ENCODE results near the gene GRAMD1B.

GRAMD1B gene

DNA sequence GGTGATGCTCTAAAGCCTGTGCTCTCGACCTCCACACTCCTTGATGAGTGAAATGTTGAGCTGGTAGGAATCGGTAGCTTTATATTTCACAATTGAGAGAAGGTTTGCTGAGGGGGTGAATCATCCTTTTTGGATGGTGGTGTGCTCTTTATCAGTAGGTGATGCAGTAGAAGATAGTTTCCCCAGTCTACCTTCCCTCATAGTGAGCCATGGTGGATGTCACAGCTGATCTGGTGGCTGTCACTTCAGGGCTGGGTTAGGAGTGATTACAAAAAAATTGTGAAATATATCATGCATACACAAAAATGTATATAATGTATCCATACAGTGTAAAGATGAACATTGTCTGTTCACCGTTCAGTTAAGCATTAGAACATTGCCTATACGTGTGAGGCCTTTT is 105.3 kb downstream of the GRAMD1B start:
- DNase-seq (ENCODE audit: low read depth): no peak

DNA sequence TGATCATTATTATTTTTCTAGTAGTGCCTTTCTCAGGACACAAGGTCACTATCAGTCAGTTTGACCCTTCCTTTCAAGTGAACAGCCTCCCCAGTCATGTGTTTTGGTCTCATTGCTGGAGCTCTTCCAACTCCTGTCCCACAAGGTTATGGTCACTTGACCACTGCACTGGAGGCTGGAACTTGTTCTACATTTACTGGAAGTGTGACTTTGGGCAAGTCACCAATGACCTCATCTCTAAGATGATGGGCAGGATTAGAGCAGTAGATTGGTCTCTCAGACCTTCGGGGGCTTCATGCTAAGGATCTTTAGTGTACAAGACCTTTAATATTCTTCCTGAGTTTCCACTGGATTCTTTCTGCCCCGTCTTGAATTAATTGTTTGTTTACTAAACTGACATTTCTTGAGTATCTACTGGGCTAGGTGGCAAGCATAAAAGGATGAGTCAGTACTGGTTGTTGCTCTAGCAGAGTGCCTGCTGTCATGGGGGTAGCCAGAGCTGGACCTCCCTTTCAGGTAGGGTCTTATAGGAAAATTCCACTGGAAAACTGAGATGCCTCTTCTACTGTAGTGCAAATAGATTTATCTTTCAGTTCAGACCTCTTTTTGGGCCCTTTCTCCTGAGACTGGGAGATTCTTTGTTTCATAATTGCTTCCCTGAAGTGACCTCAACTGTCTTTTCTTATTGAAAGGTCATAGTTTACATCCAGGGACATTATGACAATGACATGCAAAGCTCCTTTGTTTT is 106.8 kb downstream of the GRAMD1B start:
- no peak for DNase-seq (ENCODE audit: low read depth)

- no peak for DNase-seq (ENCODE audit: low read depth)
Observed at GRCh38 chr11:123537726-123538125, 107.7 kb downstream of the GRAMD1B start.

DNA sequence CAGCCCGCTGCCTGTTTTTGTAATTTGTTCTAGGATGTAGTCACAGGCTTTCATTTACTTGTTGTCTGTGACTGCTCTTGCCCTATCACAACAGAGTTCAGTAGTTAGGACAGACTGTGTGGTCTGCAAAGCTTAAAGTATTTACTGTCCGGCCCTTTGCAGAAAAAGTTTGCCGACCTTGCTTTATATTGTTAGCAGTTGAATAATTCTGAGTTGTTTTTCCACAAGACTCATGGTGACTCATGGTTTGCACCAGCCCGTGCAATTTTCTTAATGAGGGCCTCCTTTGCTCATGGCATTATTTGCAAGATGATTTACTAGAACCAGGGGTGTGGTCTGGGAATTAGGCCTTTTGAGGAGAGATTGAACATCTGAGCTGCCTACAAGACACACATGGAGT is 113.7 kb downstream of the GRAMD1B start:
- DNase-seq (ENCODE audit: low read depth): peak; percentile 87

- DNase-seq (ENCODE audit: low read depth): no peak
Observed at GRCh38 chr11:123544631-123545375, 114.7 kb downstream of the GRAMD1B start.

- DNase-seq (ENCODE audit: low read depth): no peak
Observed at GRCh38 chr11:123545726-123546270, 115.7 kb downstream of the GRAMD1B start.

DNA sequence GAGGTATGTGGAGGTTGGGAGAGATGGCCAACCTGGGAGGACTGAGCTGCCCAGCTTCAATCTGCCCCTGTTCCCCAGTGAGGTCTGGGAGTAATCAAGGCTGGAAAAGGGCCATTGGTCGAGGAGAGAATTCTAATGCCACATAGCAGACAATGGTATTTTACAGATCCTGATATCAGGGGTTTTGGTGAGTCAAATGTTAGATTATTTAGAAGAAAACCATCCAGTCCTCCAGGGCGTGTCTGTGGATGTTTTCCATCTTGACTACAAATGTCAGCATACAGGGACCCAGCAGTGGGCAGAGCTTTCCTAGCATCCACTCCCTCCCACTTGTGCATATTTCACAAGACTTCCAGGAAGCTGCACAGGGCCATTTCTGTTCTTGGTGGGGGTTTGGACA is 116.4 kb downstream of the GRAMD1B start:
- peak; percentile 84 for DNase-seq (ENCODE audit: low read depth)

DNA sequence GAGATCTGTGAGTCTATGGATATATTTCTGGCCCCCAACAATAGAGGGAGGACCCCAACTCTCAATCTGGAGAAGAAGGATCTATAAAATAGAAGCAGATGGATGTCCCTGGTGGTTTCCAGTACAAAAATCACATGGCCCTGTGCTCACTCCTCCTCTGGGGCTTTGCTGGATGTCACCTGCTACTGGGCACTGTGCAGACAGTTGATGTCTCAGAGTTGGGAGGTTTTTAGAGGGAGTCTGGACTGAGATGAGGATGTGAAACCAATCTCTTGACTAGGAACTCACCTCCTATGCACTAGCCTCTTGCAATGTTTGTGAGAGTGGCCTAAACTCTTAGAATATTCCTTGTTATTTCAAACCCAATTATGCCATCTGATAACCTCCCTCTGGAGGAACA is 117.1 kb downstream of the GRAMD1B start:
- DNase-seq (ENCODE audit: low read depth): no peak

DNA sequence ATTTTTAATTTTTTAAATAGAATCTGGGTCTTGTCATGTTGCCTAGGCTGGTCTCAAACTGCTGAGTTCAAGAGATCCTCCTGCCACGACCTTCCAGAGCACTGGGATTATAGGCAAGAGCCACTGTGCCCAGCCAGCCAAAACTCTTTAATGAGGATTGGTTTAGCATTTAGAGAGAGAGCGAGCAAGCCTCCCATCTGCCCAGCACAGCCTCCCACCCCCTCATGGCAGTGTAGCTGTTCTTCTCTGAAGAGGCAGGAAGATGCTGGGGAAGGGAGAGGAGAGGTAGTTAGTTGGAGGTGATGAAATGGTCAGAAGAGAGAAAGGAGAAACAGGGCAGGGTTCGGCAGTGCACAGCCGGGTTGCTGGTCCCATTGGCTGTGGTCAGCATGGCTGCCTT is 118.7 kb downstream of the GRAMD1B start:
- no peak for DNase-seq (ENCODE audit: low read depth)

DNA sequence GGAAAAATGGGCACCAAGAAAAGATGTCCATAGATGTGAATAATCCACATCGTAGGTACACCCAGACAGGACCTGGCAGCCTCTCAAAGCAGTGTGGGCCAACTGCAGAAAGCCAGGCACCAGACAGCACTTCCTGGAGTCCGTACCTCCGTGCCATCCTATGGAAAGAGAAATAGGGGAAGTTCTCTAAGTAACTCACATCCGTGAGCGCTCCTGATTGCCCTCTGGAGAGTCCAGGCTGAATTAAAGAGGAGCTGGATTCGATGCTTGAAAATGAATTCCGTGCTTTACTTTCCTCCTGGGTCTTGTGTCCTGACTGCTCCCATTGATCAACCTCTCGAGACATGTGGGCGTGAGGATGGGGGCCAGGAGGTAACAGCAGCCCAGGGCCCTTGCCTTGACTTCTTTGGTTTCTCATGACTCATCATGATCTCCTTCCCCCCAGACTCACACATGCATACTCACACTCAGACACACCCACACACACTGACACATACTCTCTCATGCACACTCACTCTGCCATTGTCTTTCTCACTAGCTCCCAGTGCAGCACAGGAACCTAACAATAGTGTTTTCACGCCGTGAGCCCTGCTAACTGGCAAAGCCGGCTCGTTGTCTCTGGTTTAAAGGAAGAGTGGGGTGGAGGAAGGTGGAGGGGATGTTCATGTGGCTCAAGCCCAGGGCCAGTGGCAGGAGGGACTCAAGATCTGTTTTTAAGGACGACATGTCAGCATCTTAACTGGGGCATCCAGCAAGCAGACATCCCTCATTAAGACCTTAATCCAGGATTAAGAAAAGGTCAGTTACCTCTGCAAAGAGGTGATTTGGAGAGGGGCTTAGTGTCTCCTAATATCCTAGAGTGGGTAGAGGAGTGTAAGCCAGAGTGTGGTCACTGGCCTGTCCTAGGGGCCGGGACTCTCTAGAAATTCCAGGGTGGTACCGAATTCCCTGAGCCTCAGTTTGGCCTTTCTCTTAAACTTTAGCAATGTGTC is 120.2 kb downstream of the GRAMD1B start:
- no peak for DNase-seq (ENCODE audit: low read depth)

- no peak for DNase-seq (ENCODE audit: low read depth)
Observed at GRCh38 chr11:123551079-123551478, 121.0 kb downstream of the GRAMD1B start.

DNA sequence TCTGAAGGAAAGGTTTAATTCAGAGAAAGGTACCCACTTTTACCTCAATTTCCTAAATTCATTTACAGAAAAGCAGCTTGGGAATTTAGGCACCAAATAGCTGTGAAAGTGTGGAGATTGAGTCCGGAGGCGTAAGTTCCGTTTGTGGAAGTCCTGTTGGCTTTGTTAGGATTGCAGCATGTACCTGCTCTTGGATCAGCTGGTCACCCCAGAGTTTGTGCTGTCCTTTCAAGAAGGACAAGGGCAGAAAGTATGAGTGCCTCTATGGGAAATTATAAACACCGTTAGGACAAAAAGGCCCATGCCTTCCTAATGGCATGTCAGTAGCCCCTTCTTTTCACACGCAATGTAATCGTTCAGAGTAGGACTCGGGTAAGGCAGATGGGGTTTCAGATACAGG is 126.6 kb downstream of the GRAMD1B start:
- DNase-seq (ENCODE audit: low read depth): no peak

DNA sequence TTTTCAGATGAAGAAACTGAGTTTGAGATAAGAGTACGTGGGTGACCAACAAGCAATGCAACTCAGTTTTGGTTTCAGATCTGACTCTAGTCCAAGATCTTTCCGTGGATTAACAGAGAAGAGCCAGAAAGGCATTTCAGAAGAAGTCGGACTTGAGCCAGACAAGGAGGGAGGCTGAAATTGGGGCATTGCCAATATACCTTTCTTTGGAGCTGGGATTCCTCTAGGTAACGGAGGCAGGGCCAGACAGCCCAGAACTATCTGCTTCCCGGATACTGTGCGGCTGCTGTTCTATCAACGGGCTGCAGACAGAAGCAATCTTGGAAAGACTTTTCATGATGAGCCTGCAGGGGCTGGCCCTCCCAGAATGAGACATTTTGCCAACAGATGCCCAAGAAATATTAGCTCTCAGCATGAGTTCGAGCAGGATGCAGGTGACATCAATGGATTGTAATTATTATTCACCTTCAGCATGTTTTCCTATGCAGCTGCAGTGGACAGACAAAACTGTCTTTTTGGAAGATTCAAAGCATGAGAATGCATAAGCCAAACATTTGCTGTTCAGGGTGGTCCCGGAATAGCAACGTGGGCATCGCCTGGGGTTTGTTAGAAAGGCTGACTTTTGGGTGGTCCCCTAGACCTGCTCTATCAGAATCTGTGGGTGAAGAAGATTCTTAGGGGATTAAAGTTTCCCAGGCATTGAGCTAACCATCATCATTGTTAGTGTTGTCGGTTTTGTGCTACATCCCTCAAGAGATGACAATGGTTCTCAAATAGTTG is 128.7 kb downstream of the GRAMD1B start:
- no peak for DNase-seq (ENCODE audit: low read depth)

DNA sequence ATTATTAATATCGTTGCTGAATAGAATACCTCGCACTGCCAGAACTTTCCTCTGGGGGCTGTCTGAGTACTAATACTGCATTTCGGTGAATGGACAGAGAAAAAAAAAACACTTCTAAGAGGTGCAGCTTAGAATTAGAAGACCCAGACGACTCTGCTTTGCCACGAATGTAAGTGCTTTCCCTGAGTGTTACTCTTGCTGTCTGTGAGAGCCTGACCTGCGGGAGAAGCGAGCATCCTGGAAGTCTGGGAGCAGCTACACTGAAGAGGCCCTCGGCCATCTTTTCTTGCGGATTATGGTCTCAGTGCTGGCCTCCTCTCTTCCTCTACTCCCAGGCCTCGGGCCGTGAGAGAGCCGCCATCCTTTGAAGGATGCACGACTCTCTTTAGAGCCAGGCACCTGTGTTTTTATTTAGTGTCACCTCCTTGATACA is 129.5 kb downstream of the GRAMD1B start:
- DNase-seq (ENCODE audit: low read depth): no peak

- peak; percentile 46 for DNase-seq (ENCODE audit: low read depth)
Observed at GRCh38 chr11:123560006-123560405, 129.9 kb downstream of the GRAMD1B start.

- no peak for DNase-seq (ENCODE audit: low read depth)
Observed at GRCh38 chr11:123561431-123561800, 131.3 kb downstream of the GRAMD1B start.

DNA sequence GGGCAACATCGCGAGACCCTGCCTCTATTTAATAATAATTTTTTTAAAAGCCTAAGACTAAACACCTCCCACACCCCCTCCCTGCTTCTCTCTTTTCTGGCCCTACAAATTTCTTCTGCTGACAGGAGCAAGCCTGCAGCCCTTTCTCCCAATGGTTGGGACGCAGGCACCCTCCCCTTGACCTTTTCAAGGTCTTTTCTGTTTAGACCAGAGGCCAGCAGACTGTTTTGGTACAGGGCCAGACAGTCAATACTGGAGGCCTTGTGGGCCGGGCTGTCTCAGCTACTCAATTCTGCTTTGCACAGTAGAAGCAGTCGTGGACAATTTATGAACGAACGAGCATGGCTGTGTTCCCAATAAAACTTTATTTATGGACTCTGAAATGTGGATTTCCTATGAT is 132.1 kb downstream of the GRAMD1B start:
- DNase-seq (ENCODE audit: low read depth): no peak

DNA sequence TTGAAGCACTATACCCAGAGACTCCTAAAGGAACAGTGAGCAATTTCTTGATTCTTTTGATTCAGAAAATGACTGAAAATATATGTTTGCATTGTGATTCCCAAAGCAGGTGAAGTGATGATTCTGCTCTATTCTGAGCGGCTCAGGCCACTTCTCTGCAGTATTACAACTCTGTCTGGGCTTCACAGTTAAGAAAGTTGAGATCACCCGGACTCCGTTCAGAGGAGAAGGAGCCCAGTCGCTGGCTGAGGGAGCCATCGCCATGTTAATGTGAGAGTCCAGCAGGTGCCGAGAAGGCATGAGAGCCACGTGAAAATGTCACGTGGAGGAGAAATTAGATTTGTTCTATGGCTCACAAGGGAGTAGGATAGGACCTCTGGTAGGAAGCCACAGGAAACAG is 132.8 kb downstream of the GRAMD1B start:
- DNase-seq (ENCODE audit: low read depth): no peak

- DNase-seq (ENCODE audit: low read depth): no peak
Observed at GRCh38 chr11:123564221-123564620, 134.2 kb downstream of the GRAMD1B start.

GRCh38 chr11:123566852-123567251 is 136.8 kb downstream of the GRAMD1B start:
- DNase-seq (ENCODE audit: low read depth): no peak

DNA sequence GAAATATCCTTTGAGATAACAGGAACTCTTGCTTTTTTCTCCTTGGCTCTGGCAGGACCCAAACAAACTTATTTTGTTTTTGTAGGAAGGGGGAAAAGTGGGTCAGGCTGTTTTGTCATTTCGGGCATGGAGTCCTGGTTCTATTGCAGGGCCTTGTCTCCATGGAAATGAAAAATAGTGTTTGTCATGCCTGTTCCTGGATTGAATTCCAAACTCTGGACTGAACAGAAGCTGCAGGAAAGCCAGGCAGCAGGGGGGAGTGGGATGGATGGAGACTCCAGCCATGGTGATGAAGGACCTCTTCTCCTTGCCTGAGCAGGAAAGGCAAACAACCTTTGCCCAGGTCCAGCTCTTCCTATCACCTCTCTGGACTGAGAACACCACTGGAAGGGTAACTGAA is 137.4 kb downstream of the GRAMD1B start:
- no peak for DNase-seq (ENCODE audit: low read depth)
